ENCODE measurements around the gene LUC7L3. TPM values are rescaled to one million over a fixed set of nuclear protein-coding genes. Genes with fewer than 3 reads are reported as not detected.
"Not testable (repeated sequence)": the region's sequence is repeated elsewhere in the genome, so short reads cannot be mapped to it uniquely, and the experiment has no call there.

Gene LUC7L3
- total and polyA plus RNA-seq, 2 experiments from 2014 or later: 56.9 to 156 TPM

DNA sequence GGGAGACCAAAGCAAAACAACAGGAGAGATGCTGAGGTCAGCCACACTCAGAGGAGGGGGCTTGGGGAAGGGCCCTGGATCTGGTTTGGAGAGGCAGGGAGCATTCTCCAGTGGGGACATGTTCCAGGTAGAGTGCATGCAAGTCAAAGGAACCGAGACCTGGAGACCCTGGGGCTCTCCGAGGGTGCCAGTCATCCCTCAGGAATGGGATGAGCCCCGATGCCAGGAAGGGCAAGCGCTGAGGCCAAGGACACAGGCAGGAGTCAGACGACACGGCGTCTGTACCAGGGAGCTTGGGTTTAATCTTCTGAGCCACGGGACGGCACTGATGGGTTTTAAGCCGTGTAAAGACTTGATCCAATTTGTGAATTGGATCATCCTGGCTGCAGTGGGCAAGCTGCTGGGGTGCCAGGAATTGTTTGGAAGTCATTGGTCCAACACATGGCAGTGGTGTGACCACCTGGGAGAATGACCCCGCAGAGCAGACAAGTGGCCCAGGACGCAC is 80.8 kb downstream of the LUC7L3 start:
- Histone ChIP-seq H2AFZ (no peak overlapping the region), H4K20me1 (ENCODE audit: insufficient read depth, poor library complexity, severe bottlenecking) (no peaks in the 10 kb centered on the region), H3K4me3 (no peak overlapping the region), H3K4me2 (no peak overlapping the region), H3K27me3 (no peaks in the 10 kb centered on the region), H3K9me2 (replicated peaks; ENCODE audit: insufficient read depth) (no peaks in the 10 kb centered on the region), H3K79me2 (no peaks in the 10 kb centered on the region), H3K9me3 (ENCODE audit: low read depth) (no peaks in the 10 kb centered on the region), H3K4me1 (ENCODE audit: insufficient read depth) (peaks cover 7% of the 10 kb centered on the region), H3K36me3 (replicated peaks; ENCODE audit: insufficient read depth, low read depth) (no peaks in the 10 kb centered on the region), H3K27ac (no peak overlapping the region)
- no peak for DNase-seq (ENCODE audit: low spot score)
- 95% methylated on average over 11 of the region's 12 CpGs for WGBS (ENCODE audit: low lambda C conversion rate, missing lambda C conversion rate)
- TF ChIP-seq EZH2phosphoT487 (IDR thresholded peaks at IDR 0.05; ENCODE audit: low read depth, severe bottlenecking, unreplicated experiment) (no peak), EZH2 (IDR thresholded peaks at IDR 0.05; ENCODE audit: borderline replicate concordance) (no peak)
- TF ChIP-seq, protein P1, sequence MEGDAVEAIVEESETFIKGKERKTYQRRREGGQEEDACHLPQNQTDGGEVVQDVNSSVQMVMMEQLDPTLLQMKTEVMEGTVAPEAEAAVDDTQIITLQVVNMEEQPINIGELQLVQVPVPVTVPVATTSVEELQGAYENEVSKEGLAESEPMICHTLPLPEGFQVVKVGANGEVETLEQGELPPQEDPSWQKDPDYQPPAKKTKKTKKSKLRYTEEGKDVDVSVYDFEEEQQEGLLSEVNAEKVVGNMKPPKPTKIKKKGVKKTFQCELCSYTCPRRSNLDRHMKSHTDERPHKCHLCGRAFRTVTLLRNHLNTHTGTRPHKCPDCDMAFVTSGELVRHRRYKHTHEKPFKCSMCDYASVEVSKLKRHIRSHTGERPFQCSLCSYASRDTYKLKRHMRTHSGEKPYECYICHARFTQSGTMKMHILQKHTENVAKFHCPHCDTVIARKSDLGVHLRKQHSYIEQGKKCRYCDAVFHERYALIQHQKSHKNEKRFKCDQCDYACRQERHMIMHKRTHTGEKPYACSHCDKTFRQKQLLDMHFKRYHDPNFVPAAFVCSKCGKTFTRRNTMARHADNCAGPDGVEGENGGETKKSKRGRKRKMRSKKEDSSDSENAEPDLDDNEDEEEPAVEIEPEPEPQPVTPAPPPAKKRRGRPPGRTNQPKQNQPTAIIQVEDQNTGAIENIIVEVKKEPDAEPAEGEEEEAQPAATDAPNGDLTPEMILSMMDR (IDR thresholded peaks at IDR 0.05; ENCODE audit: poor library complexity): no peak

GRCh38 chr17:50802609-50803571 is 83.5 kb downstream of the LUC7L3 start:
- no peak for TF ChIP-seq EZH2phosphoT487 (IDR thresholded peaks at IDR 0.05; ENCODE audit: low read depth, severe bottlenecking, unreplicated experiment)
- TF ChIP-seq EZH2 (IDR thresholded peaks at IDR 0.05; ENCODE audit: borderline replicate concordance): no peak
- TF ChIP-seq, protein P1 (IDR thresholded peaks at IDR 0.05; ENCODE audit: poor library complexity): no peak

GRCh38 chr17:50803676-50804075 is 84.3 kb downstream of the LUC7L3 start:
- no peaks in the 10 kb centered on the region for H3K9me2 ChIP-seq (replicated peaks; ENCODE audit: insufficient read depth)
- no peaks in the 10 kb centered on the region for H4K20me1 ChIP-seq (ENCODE audit: insufficient read depth, poor library complexity, severe bottlenecking)
- 81% methylated on average over 6 of the region's 6 CpGs for WGBS (ENCODE audit: low lambda C conversion rate, missing lambda C conversion rate)
- H2AFZ ChIP-seq: peak overlapping the region; percentile 15
- no peaks in the 10 kb centered on the region for H3K79me2 ChIP-seq
- no peaks in the 10 kb centered on the region for H3K36me3 ChIP-seq (replicated peaks; ENCODE audit: insufficient read depth, low read depth)
- H3K27ac ChIP-seq: no peak overlapping the region
- H3K27me3 ChIP-seq: no peaks in the 10 kb centered on the region
- H3K9me3 ChIP-seq (ENCODE audit: low read depth): no peaks in the 10 kb centered on the region
- DNase-seq (ENCODE audit: low spot score): no peak
- peaks cover 2% of the 10 kb centered on the region for H3K4me1 ChIP-seq (ENCODE audit: insufficient read depth)
- TF ChIP-seq EZH2phosphoT487 (IDR thresholded peaks at IDR 0.05; ENCODE audit: low read depth, severe bottlenecking, unreplicated experiment): no peak
- TF ChIP-seq, protein P1 (IDR thresholded peaks at IDR 0.05; ENCODE audit: poor library complexity): no peak
- TF ChIP-seq EZH2 (IDR thresholded peaks at IDR 0.05; ENCODE audit: borderline replicate concordance): no peak
- H3K4me3 ChIP-seq: no peak overlapping the region
- no peak overlapping the region for H3K4me2 ChIP-seq

More at GRCh38 chr17:50802609-50803571, 83.5 kb downstream of the LUC7L3 start:
- H3K9me2 ChIP-seq (replicated peaks; ENCODE audit: insufficient read depth): no peaks in the 10 kb centered on the region
- H3K4me2 ChIP-seq: no peak overlapping the region
- H3K4me3 ChIP-seq: no peak overlapping the region
- H3K79me2 ChIP-seq: no peaks in the 10 kb centered on the region
- H3K4me1 ChIP-seq (ENCODE audit: insufficient read depth): peaks cover 2% of the 10 kb centered on the region
- peak overlapping the region; percentile 15 for H2AFZ ChIP-seq
- H3K9me3 ChIP-seq (ENCODE audit: low read depth): no peaks in the 10 kb centered on the region
- no peak for DNase-seq (ENCODE audit: low spot score)
- 81% methylated on average over 12 of the region's 12 CpGs for WGBS (ENCODE audit: low lambda C conversion rate, missing lambda C conversion rate)
- H4K20me1 ChIP-seq (ENCODE audit: insufficient read depth, poor library complexity, severe bottlenecking): no peaks in the 10 kb centered on the region
- H3K27me3 ChIP-seq: no peaks in the 10 kb centered on the region
- no peaks in the 10 kb centered on the region for H3K36me3 ChIP-seq (replicated peaks; ENCODE audit: insufficient read depth, low read depth)
- H3K27ac ChIP-seq: no peak overlapping the region

GRCh38 chr17:50804749-50805475 is 85.5 kb downstream of the LUC7L3 start:
- H3K4me1 ChIP-seq (ENCODE audit: insufficient read depth); H3K4me3 ChIP-seq; H3K9me3 ChIP-seq (ENCODE audit: low read depth); H2AFZ ChIP-seq; H4K20me1 ChIP-seq (ENCODE audit: insufficient read depth, poor library complexity, severe bottlenecking); H3K9me2 ChIP-seq (replicated peaks; ENCODE audit: insufficient read depth); DNase-seq (ENCODE audit: low spot score); H3K36me3 ChIP-seq (replicated peaks; ENCODE audit: insufficient read depth, low read depth); H3K27ac ChIP-seq; H3K4me2 ChIP-seq; H3K27me3 ChIP-seq; H3K79me2 ChIP-seq: not testable (repeated sequence)
- WGBS (ENCODE audit: low lambda C conversion rate, missing lambda C conversion rate): 99% methylated on average over 13 of the region's 13 CpGs
